K562 (cell line): ENCODE results near the gene AHSG. TPM values are rescaled to one million over a fixed set of nuclear protein-coding genes. Genes with fewer than 3 reads are reported as not detected.

Experiments
- BCOR ChIP-seq: fragments of 450-650 bp; IDR thresholded peaks from 2 replicates; pipeline ENCODE4 v1.6.1; 2016
- CBX2 ChIP-seq: fragments of 200-600 bp; sonication (generic); IDR thresholded peaks from one replicate; pipeline ENCODE4 v1.6.1; 2012; ENCODE audit warnings: mild to moderate bottlenecking, low read length, inconsistent platforms; ENCODE audit not compliant: insufficient read depth, poor library complexity, severe bottlenecking
- DIDO1 ChIP-seq: fragments of 450-650 bp; IDR thresholded peaks from 2 replicates; pipeline ENCODE4 v1.6.1; 2016; ENCODE audit warnings: low read depth, missing biosample characterization, missing genetic modification characterization
- DMBX1 ChIP-seq: fragments of 250-450 bp; sonication (Bioruptor Pico); IDR thresholded peaks from 2 replicates; pipeline ENCODE4 v1.8.0; 2022; ENCODE audit warnings: inconsistent platforms, mild to moderate bottlenecking, moderate library complexity, borderline replicate concordance
- ELF2 ChIP-seq: fragments of 250-450 bp; sonication (Bioruptor Pico); IDR thresholded peaks from 2 replicates; pipeline ENCODE4 v1.5.0; 2021; ENCODE audit warnings: mild to moderate bottlenecking
- ELF4 ChIP-seq: fragments of 450-650 bp; formaldehyde crosslinking; IDR thresholded peaks from 2 replicates; pipeline ENCODE4 v1.4.0; 2022; ENCODE audit warnings: missing genetic modification characterization
- ETV5 ChIP-seq: sonication (generic); formaldehyde crosslinking; IDR thresholded peaks from 2 replicates; pipeline ENCODE4 v1.4.0; 2020; ENCODE audit warnings: low read depth, mild to moderate bottlenecking, missing genetic modification reagents
- FOXK2 ChIP-seq, 2 experiments: fragments of 450-650 bp; IDR thresholded peaks in 1 of 2; conservative IDR thresholded peaks in 1 of 2; 2 replicates each; pipeline ENCODE4 v1.6.1; 2016; ENCODE audit warnings: low read depth in 2 of 2, mild to moderate bottlenecking in 1 of 2
- JUN ChIP-seq, 2 experiments: sonication (generic) in 1 of 2; formaldehyde crosslinking in 1 of 2; IDR thresholded peaks; 2 replicates each; pipeline versions ENCODE4 v1.6.1 to v1.8.0; 2012 to 2022; ENCODE audit warnings: borderline replicate concordance in 2 of 2, mild to moderate bottlenecking in 2 of 2, improper control_type of control experiment in 1 of 2, low read depth in 1 of 2, low read length in 1 of 2, missing genetic modification reagents in 1 of 2
- LARP7 ChIP-seq: fragments of 450-650 bp; IDR thresholded peaks from 2 replicates; pipeline ENCODE4 v1.6.1; 2016
- MAFG ChIP-seq: fragments of 450-650 bp; conservative IDR thresholded peaks from 2 replicates; pipeline ENCODE4 v1.6.1; 2016; ENCODE audit warnings: missing genetic modification characterization, missing compliant biosample characterization
- PHF20 ChIP-seq: fragments of 450-650 bp; IDR thresholded peaks from 2 replicates; pipeline ENCODE4 v1.6.1; 2018; ENCODE audit not compliant: partially characterized antibody
- THRA ChIP-seq: fragments of 450-650 bp; IDR thresholded peaks from 2 replicates; pipeline ENCODE4 v1.6.1; 2017; ENCODE audit warnings: mild to moderate bottlenecking, moderate library complexity
- ZNF239 ChIP-seq: fragments of 250-450 bp; sonication (Bioruptor Pico); IDR thresholded peaks from 2 replicates; pipeline ENCODE4 v1.4.0; 2020; ENCODE audit warnings: mild to moderate bottlenecking
- ZNF57 ChIP-seq: fragments of 450-650 bp; formaldehyde crosslinking; IDR thresholded peaks from 2 replicates; pipeline ENCODE4 v1.4.0; 2020; ENCODE audit warnings: mild to moderate bottlenecking, moderate library complexity
- ZNF583 ChIP-seq: fragments of 250-450 bp; sonication (Bioruptor Pico); IDR thresholded peaks from 2 replicates; pipeline ENCODE4 v1.4.0; 2020
- ZNF778 ChIP-seq: fragments of 450-650 bp; formaldehyde crosslinking; IDR thresholded peaks from 2 replicates; pipeline ENCODE4 v1.4.0; 2020; ENCODE audit warnings: mild to moderate bottlenecking, moderate library complexity
- polyA plus RNA-seq, 8 experiments: library from polyadenylated mRNA; depleted of rRNA in 4 of 8; stranded (reverse) in 5 of 8; unstranded in 3 of 8; fragments of >200 nt; fragmentation: Nextera tagmentation in 2 of 8; fragmentation: Illumina TruSeq in 1 of 8; extraction: Ambion mirVana in 2 of 8; extraction: Trizol in 1 of 8; gene quantifications; 2 replicates each; pipeline versions ENCODE4 v1.2.1 to v1.2.3, GENCODE V29; 2011 to 2014; ENCODE audit warnings: inconsistent platforms in 1 of 8, missing spikeins in 1 of 8
- total RNA-seq, 7 experiments: library from RNA; depleted of rRNA in 6 of 7; stranded (reverse); fragments of >200 nt in 6 of 7; fragmentation: Illumina TruSeq in 2 of 7; extraction: Trizol in 2 of 7; gene quantifications; 2 replicates each; pipeline versions ENCODE4 v1.2.1 to v1.2.3, GENCODE V29; 2011 to 2021; ENCODE audit warnings: low replicate concordance in 1 of 7
- TF ChIP-seq, protein P1 (sequence below): sonication (generic); formaldehyde crosslinking; IDR thresholded peaks from 2 replicates; pipeline ENCODE4 v1.8.0; 2023; ENCODE audit warnings: missing genetic modification reagents, mild to moderate bottlenecking, borderline replicate concordance
- TF ChIP-seq, protein P2 (sequence below): fragments of 450-650 bp; IDR thresholded peaks from 2 replicates; pipeline ENCODE4 v1.7.0; 2016; ENCODE audit warnings: borderline replicate concordance

The AHSG gene
- total and polyA plus RNA-seq, 9 of the 15 experiments (the other 6 are each of a cell fraction or from before 2014, with no cell fraction given): 0.69 TPM; not detected in 8

- TF ChIP-seq FOXK2 (conservative IDR thresholded peaks at IDR 0.05 in 1 of 2, IDR thresholded peaks at IDR 0.05 in 1 of 2; ENCODE audit: low read depth in 2 of 2) (no peak), DIDO1 (no peak), MAFG (no peak), PHF20 (no peak), DMBX1 (CRISPR knock-in tag) (no peak), ZNF583 (CRISPR knock-in tag) (no peak), THRA (no peak), ELF2 (no peak), ELF4 (CRISPR knock-in tag) (peak; percentile 19; the same call in 1 of the 2 replicates), CBX2 (no peak), ETV5 (CRISPR knock-in tag) (0 out of 2 replicates have a peak, but pooled peaks have one; percentile 33), ZNF778 (no peak), BCOR (peak; percentile 14; the same call in 1 of the 2 replicates), LARP7 (no peak), ZNF57 (CRISPR knock-in tag) (no peak), JUN (IDR thresholded peaks at IDR 0.05; ENCODE audit: borderline replicate concordance, low read depth, low read length) (0 out of 2 replicates have a peak, but pooled peaks have one; percentile 28), JUN (CRISPR knock-in tag; IDR thresholded peaks at IDR 0.05; ENCODE audit: borderline replicate concordance) (no peak), ZNF239 (CRISPR knock-in tag) (no peak)
- TF ChIP-seq, protein P1, sequence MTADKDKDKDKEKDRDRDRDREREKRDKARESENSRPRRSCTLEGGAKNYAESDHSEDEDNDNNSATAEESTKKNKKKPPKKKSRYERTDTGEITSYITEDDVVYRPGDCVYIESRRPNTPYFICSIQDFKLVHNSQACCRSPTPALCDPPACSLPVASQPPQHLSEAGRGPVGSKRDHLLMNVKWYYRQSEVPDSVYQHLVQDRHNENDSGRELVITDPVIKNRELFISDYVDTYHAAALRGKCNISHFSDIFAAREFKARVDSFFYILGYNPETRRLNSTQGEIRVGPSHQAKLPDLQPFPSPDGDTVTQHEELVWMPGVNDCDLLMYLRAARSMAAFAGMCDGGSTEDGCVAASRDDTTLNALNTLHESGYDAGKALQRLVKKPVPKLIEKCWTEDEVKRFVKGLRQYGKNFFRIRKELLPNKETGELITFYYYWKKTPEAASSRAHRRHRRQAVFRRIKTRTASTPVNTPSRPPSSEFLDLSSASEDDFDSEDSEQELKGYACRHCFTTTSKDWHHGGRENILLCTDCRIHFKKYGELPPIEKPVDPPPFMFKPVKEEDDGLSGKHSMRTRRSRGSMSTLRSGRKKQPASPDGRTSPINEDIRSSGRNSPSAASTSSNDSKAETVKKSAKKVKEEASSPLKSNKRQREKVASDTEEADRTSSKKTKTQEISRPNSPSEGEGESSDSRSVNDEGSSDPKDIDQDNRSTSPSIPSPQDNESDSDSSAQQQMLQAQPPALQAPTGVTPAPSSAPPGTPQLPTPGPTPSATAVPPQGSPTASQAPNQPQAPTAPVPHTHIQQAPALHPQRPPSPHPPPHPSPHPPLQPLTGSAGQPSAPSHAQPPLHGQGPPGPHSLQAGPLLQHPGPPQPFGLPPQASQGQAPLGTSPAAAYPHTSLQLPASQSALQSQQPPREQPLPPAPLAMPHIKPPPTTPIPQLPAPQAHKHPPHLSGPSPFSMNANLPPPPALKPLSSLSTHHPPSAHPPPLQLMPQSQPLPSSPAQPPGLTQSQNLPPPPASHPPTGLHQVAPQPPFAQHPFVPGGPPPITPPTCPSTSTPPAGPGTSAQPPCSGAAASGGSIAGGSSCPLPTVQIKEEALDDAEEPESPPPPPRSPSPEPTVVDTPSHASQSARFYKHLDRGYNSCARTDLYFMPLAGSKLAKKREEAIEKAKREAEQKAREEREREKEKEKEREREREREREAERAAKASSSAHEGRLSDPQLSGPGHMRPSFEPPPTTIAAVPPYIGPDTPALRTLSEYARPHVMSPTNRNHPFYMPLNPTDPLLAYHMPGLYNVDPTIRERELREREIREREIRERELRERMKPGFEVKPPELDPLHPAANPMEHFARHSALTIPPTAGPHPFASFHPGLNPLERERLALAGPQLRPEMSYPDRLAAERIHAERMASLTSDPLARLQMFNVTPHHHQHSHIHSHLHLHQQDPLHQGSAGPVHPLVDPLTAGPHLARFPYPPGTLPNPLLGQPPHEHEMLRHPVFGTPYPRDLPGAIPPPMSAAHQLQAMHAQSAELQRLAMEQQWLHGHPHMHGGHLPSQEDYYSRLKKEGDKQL: no peak
- TF ChIP-seq, protein P2, sequence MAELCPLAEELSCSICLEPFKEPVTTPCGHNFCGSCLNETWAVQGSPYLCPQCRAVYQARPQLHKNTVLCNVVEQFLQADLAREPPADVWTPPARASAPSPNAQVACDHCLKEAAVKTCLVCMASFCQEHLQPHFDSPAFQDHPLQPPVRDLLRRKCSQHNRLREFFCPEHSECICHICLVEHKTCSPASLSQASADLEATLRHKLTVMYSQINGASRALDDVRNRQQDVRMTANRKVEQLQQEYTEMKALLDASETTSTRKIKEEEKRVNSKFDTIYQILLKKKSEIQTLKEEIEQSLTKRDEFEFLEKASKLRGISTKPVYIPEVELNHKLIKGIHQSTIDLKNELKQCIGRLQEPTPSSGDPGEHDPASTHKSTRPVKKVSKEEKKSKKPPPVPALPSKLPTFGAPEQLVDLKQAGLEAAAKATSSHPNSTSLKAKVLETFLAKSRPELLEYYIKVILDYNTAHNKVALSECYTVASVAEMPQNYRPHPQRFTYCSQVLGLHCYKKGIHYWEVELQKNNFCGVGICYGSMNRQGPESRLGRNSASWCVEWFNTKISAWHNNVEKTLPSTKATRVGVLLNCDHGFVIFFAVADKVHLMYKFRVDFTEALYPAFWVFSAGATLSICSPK: no peak
Measured at GRCh38 chr3:186617036-186617946, 4.4 kb downstream of the AHSG start (continued).
